Body of pancreas (tissue), 4 donors: ENCODE measurements around the gene LRP10. TPM values are rescaled to one million over a fixed set of nuclear protein-coding genes. Genes with fewer than 3 reads are reported as not detected.

Experiments
- ATAC-seq: fragments of 150-250 bp; one replicate; pipeline ENCODE4 v1.9.1; 2016
- DNase-seq, 4 donors: peaks; one replicate each; pipeline ENCODE4 v3.0.0-alpha.2; 2019
- H3K27ac ChIP-seq, 4 donors: fragments of 200-600 bp; sonication (generic); 1 replicate in 3 of 4; 2 replicates in 1 of 4; pipeline versions ENCODE4 v1.5.1 to v1.6.1; 2016 to 2019; ENCODE audit warnings: mild to moderate bottlenecking in 1 of 4, mixed read lengths in 1 of 4, moderate library complexity in 1 of 4
- H3K27me3 ChIP-seq, 2 donors: fragments of 200-600 bp; sonication (generic); one replicate each; pipeline ENCODE4 v1.6.0; 2016; ENCODE audit warnings: mild to moderate bottlenecking in 1 of 2
- H3K36me3 ChIP-seq, 2 donors: fragments of 200-600 bp; sonication (generic); replicated peaks in 1 of 2; 2 replicates each; pipeline ENCODE4 v1.5.1; 2016; ENCODE audit warnings: low read depth in 2 of 2; ENCODE audit not compliant: insufficient read depth in 1 of 2
- H3K4me1 ChIP-seq: fragments of 200-600 bp; sonication (generic); one replicate; pipeline ENCODE4 v1.6.0; 2016
- H3K4me3 ChIP-seq, 2 donors: fragments of 200-600 bp; sonication (generic); 1 replicate in 1 of 2; 2 replicates in 1 of 2; pipeline ENCODE4 v1.5.1; 2016 to 2019
- H3K9me3 ChIP-seq, 3 donors: fragments of 200-600 bp; sonication (generic); 1 replicate in 2 of 3; 2 replicates in 1 of 3; pipeline ENCODE4 v1.5.1; 2016
- CTCF ChIP-seq, 7 experiments: fragments of 450-650 bp in 4 of 7; fragments of 200-600 bp in 3 of 7; sonication (generic) in 3 of 7; IDR thresholded peaks; one replicate each; pipeline ENCODE4 v1.5.1; 2016 to 2019; ENCODE audit warnings: antibody characterized with exemption in 7 of 7
- POLR2A ChIP-seq, 3 donors: fragments of 450-650 bp; IDR thresholded peaks; one replicate each; pipeline ENCODE4 v1.6.1; 2016; ENCODE audit warnings: antibody characterized with exemption in 3 of 3, mild to moderate bottlenecking in 2 of 3
- WGBS, 2 donors: methylation state at CpG; one replicate each; pipeline ENCODE4 v1.1.5; 2017; 5-methylcytosine and 5-hydroxymethylcytosine counted together
- intact Hi-C: fragments of 100-400 bp; cut with DNase I; formaldehyde crosslinking; loops from one replicate; pipeline ENCODE4 v1.15.1; 2023
- total RNA-seq, 2 donors: library from RNA; depleted of rRNA; stranded (reverse); fragments of >200 nt; gene quantifications; one replicate each; pipeline ENCODE4 v1.1.0, GENCODE V29; 2016

LRP10 gene
- total RNA-seq, 2 donors from 2014 or later = 47.8 to 83.0 TPM

- TF ChIP-seq CTCF (IDR thresholded peaks at IDR 0.05) = no peak
- no peak for TF ChIP-seq POLR2A (IDR thresholded peaks at IDR 0.05)
- WGBS, 2 donors = 0% methylated on average over 1 of the region's 1 CpG
- Histone ChIP-seq H3K36me3 (peaks cover 4 to 10% of the 10 kb centered on the region in 2 donors), H3K27ac (peak overlapping the region; percentile 90 to 99 (median 96)), H3K4me3 (no peak overlapping the region), H3K4me1 (peaks cover 27% of the 10 kb centered on the region), H3K9me3 (no peaks in the 10 kb centered on the region), H3K27me3 (no peaks in the 10 kb centered on the region)
- intact Hi-C loops = no loop called here
- no peak for ATAC-seq
- no peak for DNase-seq
Measured at GRCh38 chr14:22870811-22871223, 723 bp upstream of the LRP10 start.

- peaks cover 27% of the 10 kb centered on the region for H3K4me1 ChIP-seq
- 0% methylated on average over 24 to 44 of the region's 45 CpGs for WGBS, 2 donors
- H3K9me3 ChIP-seq = no peaks in the 10 kb centered on the region
- TF ChIP-seq POLR2A (IDR thresholded peaks at IDR 0.05) = peak in 2 of 3 donors; percentile 10 to 21
- TF ChIP-seq CTCF (IDR thresholded peaks at IDR 0.05) = peak; percentile 92 to 98 (median 95)
- peak overlapping the region; percentile 90 to 99 (median 96) for H3K27ac ChIP-seq
- intact Hi-C loops = no loop called here
- DNase-seq (peak; percentile 85 to 90 (median 87)), ATAC-seq (peak; percentile 55)
- H3K27me3 ChIP-seq = no peaks in the 10 kb centered on the region
- H3K36me3 ChIP-seq = peaks cover 4 to 23% of the 10 kb centered on the region in 2 donors
- peak overlapping the region; percentile 55 to 90 for H3K4me3 ChIP-seq
Measured at GRCh38 chr14:22872033-22872832, 693 bp downstream of the LRP10 start.

- no peak for DNase-seq
- intact Hi-C loops = no loop called here
- ATAC-seq = no peak
- peaks cover 4 to 26% of the 10 kb centered on the region in 2 donors for H3K36me3 ChIP-seq
- peaks cover 27% of the 10 kb centered on the region for H3K4me1 ChIP-seq
- H3K27me3 ChIP-seq = no peaks in the 10 kb centered on the region
- peak overlapping the region in 3 of 4 donors; percentile 90 to 99 (median 98) for H3K27ac ChIP-seq
- H3K9me3 ChIP-seq = no peaks in the 10 kb centered on the region
- TF ChIP-seq CTCF (IDR thresholded peaks at IDR 0.05) = no peak
- TF ChIP-seq POLR2A (IDR thresholded peaks at IDR 0.05) = no peak
- WGBS, 2 donors = 31 to 38% methylated on average over 10 of the region's 10 CpGs
- peak overlapping the region in 1 of 2 donors; percentile 90 for H3K4me3 ChIP-seq
Measured at GRCh38 chr14:22872833-22873520, 1.4 kb downstream of the LRP10 start.

GRCh38 chr14:22875003-22875747 lies 3.6 kb downstream of the LRP10 start:
- intact Hi-C loops = no loop called here

More at GRCh38 chr14:22875003-22875747, 3.6 kb downstream of the LRP10 start:
- Histone ChIP-seq H3K4me1 (peaks cover 25% of the 10 kb centered on the region), H3K9me3 (no peaks in the 10 kb centered on the region), H3K36me3 (peaks cover 4 to 26% of the 10 kb centered on the region in 2 donors), H3K27me3 (no peaks in the 10 kb centered on the region), H3K27ac (no peak overlapping the region), H3K4me3 (no peak overlapping the region)
- 89 to 98% methylated on average over 4 to 11 of the region's 15 CpGs for WGBS, 2 donors
- ATAC-seq (no peak), DNase-seq (no peak)
- no peak for TF ChIP-seq CTCF (IDR thresholded peaks at IDR 0.05)
- TF ChIP-seq POLR2A (IDR thresholded peaks at IDR 0.05) = no peak
